GM12874 (cell line): ENCODE measurements around the gene SLC16A5.

Experiments used
- TF ChIP-seq, protein P1 (sequence below): IDR thresholded peaks from 2 replicates; pipeline ENCODE4 v1.5.1; 2011; ENCODE audit warnings: low read depth, mild to moderate bottlenecking, control low read depth, low read length, moderate library complexity; ENCODE audit not compliant: insufficient read depth

Gene SLC16A5

DNA sequence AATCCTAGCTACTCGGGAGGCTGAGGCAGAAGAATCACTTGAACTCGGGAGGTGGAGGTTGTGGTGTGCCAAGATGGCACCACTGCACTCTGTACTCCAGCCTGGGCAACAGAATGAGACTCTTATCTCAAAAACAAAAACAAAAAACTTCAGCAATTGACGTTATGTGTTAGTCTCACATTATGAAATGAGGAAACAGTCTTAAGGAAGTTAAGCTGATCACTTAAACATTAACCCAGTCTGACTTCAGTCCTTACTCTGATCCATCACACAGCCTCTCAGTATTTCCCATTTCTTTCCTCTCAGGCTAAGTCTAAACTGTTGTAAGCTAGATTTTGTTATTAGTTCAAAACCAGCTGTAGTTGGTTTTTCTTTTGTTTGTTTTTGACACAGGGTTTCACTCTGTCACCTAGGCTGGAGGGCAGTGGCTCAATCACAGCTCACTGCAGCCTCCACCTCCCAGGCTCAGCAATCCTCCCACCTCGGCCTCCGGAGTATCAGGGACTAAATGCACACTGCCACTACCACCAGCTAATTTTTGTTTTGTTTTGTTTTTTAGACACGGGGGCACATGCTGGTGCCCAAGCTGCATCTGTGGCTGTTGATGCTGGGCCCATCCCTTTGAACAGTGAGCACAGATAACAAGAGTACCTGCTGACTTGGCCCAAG is 60.3 kb downstream of the SLC16A5 start:
- TF ChIP-seq, protein P1, sequence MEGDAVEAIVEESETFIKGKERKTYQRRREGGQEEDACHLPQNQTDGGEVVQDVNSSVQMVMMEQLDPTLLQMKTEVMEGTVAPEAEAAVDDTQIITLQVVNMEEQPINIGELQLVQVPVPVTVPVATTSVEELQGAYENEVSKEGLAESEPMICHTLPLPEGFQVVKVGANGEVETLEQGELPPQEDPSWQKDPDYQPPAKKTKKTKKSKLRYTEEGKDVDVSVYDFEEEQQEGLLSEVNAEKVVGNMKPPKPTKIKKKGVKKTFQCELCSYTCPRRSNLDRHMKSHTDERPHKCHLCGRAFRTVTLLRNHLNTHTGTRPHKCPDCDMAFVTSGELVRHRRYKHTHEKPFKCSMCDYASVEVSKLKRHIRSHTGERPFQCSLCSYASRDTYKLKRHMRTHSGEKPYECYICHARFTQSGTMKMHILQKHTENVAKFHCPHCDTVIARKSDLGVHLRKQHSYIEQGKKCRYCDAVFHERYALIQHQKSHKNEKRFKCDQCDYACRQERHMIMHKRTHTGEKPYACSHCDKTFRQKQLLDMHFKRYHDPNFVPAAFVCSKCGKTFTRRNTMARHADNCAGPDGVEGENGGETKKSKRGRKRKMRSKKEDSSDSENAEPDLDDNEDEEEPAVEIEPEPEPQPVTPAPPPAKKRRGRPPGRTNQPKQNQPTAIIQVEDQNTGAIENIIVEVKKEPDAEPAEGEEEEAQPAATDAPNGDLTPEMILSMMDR, result no peak

DNA sequence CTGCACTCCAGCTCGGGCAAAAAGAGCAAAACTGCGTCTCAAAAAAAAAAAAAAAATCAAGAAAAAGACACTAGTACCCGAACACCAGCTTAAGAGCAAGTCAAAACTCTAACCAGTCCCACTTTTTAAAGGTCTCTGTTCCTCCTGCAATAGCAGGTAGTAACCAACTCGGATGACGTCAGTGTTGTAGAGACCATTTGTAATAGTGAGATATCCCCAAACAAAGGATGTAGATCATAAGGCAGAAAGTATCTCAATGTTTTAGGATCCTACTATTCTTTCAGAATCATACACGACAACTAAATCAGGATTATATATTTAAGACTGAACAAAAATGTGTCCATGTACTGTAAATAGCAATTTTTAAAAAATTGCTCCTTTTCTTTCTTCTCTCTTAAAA is 64.2 kb downstream of the SLC16A5 start:
- TF ChIP-seq, protein P1, result no peak

DNA sequence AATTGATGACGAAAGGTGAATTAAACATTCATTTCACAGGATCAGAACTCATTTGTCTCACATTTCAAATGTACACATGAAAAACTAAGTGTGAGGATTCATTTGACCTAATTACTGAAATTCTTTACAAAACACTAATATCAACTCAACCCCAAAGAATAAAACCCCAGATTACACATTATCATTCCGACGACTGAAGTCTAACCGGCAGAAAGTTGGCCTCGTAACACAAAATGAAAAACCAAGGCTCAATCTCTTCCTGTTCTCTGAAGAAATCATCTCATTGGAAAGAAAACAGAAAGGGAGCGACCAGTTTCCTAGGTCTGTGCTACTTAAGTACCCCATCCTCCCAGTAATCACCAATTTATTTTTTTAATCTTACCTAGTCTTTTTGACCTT is 64.8 kb downstream of the SLC16A5 start:
- TF ChIP-seq, protein P1, result no peak

DNA sequence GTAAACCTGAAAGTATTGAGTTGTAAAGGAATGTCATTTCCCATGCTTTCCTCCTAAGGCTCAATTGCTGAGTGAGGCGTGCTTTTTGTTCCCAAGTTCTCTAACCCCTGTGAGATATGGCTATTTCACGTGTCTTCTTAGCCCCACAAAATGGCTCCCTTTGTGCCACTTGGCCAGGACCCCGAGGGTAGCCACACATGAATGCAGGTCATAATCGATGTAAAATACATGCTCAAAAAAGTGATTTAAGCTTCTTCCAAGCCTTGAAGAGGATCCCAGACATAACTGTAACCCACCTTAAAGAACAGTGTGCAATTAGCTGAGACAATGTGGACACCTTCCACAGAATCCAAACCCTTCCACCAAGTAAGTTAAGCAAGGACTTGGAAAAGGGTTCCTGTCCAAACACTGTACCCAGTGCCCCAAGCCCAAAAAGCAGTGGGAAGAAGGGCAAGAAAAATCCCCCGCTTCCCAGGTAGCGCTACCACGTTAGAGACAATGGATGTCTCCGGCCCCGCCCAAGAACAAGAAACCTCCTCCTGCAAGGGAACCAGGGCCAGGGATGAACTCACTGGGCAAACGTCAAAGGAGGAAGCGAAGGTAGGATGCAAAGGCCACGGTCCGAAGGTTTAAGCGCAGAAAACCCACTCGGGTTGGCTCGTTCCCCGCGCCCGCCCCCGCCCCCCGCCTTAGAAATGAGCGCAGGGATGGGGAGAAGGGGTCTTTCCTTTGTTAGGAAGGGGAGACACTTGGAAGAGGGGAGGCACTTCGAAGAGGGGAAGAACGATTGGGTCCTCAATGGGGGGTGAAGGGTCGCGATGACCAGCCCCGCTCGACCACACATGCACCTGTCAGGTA is 65.4 kb downstream of the SLC16A5 start:
- TF ChIP-seq, protein P1, result no peak

DNA sequence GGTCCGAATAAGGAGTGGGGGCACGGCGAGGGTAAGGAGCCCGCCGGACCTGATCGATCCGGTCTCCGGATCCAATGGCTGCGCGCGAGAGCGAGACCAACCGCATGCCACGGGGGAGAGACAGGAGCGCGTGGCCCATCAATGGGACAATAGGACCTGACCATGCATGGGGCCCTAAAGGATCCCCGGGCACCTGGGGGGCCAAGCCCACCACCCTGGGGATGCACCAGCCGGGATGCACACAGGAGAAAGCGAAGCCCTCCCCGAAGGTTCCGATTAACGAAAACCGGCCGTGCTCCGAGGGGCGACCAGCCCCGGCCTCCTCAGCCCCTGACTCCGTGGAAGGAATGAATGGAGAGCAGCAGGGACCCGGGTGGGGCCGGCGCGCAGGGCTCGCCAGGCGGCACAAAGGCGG is 66.0 kb downstream of the SLC16A5 start:
- TF ChIP-seq, protein P1, result no peak

DNA sequence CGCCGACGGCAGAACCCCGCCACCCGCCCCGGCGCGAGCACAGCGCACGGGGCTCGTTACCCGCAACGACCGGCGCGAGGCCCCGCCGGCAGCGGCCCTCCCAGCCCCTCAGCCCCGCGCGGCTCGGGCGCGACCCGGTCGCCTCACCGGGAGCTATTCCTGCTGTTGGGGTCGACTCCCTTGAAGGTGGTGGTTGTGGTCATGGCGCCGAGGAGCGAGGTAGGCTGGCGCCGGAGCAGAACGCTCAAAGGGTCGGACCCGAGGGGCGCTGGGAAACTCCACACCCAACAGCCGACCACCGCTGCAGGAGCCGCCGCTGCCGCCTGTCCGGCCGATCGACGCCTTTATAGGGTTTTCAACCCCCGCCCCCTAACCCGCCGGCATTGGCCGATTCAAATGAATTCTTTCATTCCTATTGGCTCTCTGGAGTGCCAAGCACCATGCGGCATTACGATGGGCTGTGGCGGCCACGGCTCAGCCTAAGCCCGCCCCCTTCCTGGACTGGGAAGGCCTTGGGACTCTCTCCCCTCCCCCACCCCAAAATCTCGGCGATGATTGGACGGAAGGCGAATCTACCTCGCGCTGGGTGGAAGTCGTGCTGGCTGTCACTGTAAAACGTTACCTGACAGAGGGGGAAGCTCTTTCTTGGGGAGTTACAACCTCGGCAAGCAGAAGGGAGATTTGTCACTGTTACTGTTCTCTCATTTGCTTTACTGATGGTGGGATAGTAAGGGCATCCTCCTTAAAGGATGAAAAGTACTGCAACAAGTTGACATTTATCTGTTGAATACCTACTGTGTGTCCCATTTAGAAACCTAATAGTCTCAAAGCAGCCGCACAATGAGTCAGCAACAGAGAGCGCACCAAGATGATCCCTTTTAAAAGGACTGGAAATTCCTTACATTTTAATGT is 66.7 kb downstream of the SLC16A5 start, which contains the start of gene JPT1:
TSS of gene JPT1 (minus strand) at position 318 of the 912 bp plus-strand sequence. CDS start at position 203, 115 bp downstream.
- TF ChIP-seq, protein P1, result no peak
